SIG-M5 treated with dmso at 0.1 percent for 504 hours (cell line): ENCODE data around the gene SLC47A2.

Source experiments
- DNase-seq: peaks from one replicate; lab custom pipeline; 2025; ENCODE audit not compliant: unreplicated experiment; lab: John Stamatoyannopoulos, UW

Gene SLC47A2

DNA sequence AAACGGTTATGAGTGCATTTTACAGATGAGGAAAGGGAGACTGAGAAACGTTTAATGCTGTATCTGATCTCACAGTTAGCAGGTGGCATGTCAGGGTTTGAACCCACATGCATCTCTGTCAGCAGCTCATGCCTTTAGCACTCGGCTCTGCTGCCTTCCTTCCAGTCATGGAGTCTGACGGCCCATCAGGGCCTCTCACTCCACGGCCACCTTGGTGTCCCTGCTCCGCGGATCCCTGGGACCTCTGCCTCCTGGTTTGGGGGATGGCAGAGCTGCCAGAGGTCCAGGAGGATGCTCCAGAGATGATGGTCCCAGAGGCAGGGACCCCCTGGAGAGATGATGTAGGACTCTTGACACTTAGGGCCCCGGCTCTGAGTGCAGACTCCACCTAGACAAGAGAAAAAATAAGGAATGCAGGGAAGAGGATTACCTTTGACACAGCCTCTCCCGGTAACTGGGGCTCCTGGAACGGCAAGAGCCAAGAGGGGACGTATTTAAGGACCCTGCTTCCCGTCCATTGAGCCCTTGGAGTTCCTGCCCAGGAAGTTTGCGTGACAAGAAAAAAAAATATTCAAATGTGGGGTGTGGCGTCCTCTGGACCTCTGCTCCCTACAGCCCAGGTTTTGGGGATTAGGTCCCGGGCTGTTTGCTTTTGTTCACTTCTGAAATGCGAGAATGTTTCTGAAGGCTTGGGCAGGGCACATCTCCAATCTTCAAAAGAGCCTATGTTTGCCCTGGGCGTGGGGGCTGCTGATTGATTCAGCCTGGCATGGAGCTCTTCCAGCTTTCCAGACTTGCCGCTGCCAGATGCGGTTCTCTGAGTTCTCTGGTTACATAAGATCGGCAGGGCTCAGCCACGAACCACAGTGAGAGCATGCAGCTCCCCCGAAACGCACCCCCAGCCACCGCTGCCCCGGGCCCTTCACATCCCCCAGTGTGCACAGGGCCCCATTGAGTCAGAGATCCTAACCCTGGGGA, 31.7 kb upstream of the SLC47A2 start, which contains the start of gene ALDH3A1:
TSS of gene ALDH3A1 (minus strand) at position 470 of the 978 bp plus-strand sequence. CDS start 3,169 bp downstream, outside the sequence.
- DNase-seq: no peak

DNA sequence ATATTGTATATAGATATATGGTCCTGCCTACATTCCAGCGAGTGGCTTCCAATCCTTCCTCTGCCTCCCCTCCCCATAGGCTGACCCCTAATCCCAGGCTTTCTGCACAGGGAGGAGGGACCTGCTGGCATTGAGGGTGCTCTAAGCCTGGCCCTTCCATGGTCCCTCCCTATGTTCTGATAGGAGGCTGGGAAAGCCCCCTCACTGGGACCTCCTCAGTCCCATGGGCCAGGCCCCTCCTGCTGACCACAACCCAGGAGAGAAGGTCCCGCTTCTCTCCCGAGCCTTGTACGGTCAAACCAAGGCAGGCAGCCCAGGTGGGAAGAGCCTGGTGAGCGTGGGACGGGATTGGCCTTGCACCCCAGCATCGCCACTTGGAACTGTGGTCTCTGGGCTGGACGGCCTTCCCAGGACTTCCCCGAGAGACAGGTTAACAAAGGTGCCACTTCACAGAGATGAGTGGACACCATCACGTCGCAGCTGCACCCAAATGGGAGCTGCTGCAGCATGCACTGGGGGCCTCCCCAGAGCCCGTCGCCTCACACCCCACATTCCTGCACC, 30.9 kb upstream of the SLC47A2 start:
- no peak for DNase-seq

DNA sequence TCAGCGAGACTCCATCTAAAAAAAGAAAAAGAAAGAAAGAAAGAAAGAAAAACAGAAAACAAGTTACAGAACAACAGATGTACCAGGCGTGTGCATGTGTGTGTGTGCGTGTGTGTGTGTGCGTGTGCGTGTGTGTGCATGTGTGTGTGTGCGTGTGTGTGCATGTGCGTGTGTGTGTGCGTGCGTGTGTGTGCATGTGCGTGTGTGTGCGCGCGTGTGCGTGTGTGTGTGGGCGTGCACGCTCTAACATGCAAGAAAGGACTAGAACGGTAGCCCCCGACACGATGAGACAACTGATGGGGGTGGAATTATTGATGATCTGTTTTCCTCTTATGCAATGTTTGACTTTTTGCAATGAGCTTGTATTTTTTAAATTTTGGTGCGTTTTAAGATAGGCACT, 30.1 kb upstream of the SLC47A2 start:
- no peak for DNase-seq

DNA sequence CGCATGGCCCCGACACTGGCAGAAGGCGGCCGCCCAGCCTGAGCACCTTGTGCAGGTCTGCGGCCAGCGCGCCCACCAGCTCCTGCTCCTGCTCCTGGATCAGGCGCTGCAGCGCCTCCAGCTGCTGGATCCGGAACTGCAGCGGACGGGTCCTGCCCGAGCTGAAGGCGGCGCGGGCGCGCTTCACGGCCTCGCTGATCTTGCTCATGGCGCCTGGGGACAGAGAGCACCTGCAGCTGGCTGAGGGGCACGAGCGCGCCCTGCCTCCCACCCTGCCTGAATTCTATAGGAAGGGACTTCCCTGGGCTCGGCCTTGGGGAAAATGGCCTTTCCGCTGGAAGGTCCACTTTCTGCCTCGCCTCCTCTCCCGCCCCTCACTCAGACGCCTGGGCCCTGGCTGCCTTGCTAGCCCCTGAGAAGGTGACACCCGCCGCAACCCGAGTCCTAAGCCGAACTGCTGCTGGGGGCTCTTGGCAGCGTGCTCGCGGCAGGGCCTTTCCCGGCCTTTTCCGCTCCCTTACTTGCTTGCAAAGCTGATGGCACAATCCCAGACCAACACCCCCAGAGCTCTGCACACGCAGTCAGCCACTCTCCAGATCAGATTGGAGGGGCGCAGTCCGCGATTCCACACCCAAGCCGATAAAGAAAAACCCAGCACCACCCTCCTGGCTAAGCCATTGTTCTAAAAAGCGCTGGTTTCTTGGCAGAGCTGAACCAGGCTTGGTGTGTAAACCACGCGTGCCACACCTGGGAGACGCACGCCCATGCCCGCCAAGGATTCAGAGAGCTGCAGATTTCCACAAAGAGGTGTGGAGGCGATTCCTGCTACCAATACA, 28.8 kb upstream of the SLC47A2 start:
- DNase-seq: peak; percentile 11

DNA sequence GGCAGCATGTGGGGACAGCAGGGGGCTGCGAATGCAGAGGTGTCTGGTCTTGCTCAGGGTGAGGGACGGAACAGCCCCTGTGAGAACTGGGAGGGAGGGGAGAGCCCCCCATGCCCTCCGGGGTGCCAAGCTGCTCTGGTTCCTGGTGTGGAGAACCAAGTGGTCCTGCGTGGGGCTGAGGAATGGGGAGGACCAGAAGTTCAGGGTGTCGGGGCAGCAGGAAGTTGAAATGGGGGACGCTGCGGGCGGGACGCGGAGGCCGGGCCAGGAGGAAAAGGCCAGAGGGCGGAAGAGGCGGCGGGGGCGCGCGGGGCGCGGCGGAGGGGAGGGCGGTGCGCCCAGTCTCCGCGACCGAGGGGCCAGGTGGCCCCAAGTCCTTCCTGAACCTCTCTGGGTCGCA, 28.1 kb upstream of the SLC47A2 start:
- no peak for DNase-seq

DNA sequence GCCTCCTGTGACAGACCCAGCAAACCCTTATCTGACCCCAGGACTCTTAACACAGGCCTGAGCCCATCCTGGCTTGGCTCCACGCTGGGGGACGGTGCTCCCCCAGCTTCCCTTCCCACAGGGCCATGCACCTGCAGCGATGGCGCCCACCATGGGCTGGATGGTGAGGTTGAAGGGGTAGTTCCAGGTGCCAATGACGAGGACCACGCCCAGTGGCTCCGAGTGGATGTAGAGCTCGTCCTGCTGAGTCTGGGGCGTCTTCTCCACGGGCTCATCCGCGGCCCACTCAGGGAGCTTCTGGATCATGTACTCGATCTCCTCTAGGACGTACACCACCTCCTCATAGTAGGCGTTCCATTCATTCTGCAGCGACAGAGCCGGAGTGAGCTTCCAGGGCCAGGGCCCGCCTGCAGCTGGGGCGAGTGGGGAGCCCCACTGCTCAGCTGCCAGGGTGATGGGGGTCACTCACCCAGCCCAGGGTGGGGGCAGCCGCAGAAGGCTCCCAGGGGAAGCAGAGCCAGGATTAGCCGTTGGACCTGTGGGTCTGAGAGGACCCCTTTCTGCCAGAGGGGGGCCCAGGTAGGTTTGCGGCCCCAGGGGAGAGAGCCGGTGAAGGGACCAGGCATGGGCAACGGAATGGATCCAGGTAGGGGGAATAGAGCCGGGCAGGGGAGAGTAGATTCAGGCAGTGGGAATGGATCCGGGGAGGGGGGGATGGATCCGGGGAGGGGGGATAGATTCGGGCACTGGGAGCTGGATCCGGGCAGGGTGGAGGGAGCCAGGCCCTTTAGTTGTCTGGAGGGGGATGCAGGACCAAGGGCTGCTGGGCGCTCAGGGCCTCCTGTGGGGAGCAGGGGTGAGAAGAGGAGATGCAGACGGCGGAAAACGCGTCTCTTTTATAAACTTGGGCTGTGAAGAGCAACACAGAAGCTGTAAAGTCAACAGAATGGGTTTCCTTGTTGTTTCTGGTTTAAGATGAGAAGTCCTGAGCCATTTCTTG, 27.0 kb upstream of the SLC47A2 start:
- no peak for DNase-seq

DNA sequence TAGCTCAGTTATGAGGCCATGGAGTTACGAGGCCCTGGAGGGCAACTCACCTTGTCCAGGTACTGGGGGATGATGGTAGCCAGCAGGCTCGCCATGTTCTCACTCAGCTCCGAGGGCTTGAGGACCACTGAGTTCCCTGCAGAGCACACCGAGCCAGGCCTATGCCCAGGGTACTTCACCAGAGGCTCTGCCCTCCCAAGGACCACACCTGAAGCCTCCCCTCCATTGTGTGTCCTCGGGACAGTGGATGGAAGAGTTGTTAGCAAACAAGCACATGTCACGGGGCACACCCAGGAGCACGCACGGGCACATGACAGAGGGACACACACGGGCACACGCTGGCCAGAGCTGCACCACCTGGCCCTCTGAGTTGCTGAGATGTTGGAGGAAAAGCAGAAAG, 26.1 kb upstream of the SLC47A2 start:
- no peak for DNase-seq

DNA sequence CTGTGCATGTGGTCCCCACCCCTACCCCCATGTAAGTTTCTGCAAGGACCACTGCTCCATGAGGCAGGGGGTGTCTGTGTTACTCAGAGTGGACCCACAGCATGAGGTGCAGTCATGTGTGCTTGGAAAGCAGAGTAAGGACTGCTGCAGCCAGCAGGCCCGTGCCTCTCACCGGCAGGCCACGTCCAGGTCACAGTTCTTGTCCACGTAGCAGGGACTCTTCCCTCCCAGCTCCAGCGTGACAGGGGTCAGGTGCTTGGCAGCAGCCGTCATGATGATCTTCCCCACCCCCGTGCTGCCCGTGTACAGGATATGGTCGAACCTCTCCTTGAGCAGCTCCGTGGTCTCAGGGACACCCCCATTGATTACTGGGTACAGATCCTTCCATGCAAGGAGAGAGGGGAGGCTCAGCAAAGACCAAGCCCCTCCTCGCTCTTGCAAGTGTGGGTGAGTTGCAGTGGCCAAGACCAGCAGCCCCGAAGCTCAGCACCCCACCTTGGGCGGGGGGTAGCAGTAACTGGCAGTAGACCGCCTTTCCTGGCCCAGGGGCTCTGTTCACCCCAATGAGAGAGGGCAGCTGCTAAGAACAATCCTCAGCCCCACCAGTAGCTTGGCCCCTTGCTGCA, 25.6 kb upstream of the SLC47A2 start:
- no peak for DNase-seq

DNA sequence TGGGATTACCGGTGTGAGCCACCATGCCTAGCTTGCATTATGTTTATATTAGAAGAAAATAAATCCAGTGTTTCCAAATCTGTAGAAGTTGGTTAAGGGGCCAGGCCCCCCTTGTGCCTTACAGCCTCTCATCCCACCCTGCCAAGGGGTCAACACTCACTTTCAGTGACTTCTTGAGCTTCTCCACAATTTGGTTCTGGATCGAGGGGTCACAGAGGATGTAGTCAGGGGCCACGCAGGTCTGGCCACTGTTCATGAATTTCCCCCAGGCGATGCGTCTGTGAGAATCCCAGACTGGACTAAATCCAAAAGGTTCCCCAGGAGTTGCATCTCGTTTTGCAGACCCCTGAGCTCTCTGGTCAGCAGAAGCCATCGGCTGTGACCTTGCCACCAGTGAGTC, 24.5 kb upstream of the SLC47A2 start:
- DNase-seq: no peak

DNA sequence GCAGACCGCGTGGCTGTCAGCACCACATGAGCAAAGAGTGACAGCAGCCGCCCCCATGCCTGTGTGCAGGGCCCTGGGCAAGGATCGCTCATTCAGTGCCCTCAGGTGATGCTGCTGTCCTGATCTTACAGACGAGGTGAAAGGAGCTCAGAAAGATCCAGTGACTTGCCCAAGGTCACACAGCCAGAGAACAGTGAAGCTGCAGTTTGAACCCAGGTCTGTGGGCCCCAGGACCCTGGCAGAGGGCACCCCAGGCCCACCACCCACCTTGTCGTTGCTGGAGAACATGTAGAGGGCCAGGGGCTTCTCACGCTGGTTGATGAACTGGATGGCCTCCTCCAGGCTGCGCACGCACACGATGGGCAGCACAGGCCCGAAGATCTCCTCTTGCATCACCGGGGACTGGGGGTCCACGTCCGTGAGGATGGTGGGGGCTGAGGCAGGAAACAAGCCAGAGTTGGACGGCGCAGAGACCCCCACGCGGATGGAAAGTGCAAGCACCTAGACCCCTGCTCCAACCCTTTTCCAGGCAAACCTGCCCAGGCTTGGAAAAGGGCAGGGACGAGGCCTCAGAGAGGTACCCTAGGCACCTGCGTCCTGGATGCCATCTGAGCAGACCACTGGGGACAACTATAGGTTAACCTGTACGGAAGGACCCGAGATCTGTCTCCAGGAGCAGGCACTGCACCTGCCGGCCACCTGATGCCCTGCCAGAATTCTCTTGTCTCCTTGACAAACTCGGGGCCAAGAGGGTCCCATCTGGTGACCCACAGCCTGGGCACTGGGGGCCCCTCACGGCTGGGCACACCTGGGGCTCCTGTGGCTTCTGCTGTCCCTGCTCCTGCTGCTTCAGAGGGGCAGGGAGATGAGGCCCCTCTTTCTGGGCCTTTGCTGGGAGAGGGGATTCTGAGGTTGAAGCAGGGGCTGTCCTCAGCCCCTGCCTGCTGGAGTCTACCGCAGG, 23.1 kb upstream of the SLC47A2 start:
- DNase-seq: no peak

DNA sequence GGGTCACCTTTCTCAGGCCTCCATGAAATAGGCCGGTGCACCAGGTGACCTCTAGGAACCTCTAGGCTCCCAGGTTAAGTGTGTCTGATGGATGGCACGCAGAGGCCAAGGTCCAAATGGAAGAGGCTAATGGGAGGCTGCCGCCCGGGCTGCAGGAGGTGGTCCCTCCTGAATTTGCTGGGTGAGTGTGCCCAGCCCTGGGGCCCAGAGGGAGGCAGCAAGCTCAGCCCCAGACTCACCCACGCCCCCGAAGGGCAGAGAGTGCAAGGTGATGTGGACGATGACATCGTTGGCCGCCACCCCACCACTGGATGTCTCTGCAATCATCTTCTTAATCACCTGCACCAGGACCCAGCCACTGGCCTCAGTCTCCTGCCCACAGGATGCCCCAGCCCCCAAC, 22.4 kb upstream of the SLC47A2 start:
- no peak for DNase-seq

DNA sequence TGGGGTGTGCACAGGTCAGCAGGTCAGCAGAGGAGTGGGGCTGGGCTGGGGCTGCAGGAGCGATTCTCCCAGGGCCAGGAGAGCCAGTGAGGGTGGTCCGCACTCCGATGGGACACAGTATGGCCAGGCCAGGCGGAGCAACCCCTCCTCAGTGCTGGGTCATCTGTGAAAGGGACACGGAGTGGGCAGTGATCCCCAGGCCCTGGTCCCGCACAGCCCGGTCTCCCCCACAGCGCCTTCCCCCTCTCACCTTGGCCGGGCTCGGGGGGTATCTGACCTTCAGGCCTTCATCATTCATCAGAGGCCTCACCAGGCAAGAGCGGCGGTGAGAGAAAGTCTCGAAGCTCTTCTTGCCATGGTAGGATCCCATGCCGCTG, 21.7 kb upstream of the SLC47A2 start:
- DNase-seq: no peak

DNA sequence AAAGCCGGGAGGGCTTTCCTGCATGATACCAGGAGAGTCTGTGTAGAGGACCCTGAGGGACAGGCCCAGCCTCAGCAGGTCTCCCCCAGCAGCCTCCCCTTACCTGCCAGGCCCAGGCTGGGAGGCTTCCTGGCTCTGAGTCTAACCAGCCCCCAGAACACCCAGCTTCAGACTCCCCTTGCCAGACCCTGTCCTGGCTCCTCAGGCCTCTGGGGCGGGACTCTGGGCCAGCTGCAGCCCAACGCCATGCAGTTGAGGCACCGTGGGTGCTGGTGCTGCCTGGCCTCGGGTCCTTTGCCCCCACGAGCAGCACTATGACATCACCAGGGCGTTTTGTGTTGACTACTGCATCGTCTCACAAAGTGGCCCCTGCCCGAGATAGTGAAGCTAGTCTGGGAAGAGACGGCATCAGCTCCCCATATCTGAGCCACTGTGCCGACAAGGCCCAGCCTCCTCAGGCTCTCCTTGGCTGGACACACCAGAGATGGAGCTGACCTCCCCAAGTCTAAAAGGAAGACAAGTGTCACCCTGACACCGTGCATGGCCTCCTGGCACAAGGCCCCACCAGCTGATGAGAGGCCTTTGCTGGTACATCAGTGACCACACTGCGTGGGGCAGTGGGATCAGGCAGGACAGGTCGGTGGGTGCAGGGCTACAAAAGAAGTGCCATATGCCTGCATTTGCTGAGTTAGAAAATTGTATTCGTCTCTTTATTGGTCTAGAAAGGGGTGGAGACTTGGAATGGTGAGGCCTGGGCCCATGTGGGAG, 21.1 kb upstream of the SLC47A2 start:
- DNase-seq: no peak

DNA sequence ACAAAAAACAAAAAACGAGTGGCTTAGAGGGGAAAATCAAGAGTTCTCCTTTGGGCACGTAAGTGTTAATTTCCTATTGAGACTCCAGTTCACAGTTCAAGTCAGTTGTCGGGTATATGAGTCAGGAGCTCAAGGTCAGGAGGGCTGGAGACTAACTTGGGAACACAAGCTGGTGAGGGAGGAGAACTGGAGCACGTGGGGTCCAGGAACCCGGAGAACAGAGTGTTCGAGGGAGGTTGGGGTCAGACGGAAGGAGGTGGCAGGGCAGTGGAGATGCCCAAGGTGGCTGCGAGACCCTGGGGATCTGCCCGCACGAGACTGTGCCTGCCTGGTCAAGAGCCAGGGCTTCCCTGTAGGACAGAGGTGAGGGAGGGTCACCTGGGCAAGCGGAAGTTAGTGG, 19.7 kb upstream of the SLC47A2 start:
- no peak for DNase-seq

DNA sequence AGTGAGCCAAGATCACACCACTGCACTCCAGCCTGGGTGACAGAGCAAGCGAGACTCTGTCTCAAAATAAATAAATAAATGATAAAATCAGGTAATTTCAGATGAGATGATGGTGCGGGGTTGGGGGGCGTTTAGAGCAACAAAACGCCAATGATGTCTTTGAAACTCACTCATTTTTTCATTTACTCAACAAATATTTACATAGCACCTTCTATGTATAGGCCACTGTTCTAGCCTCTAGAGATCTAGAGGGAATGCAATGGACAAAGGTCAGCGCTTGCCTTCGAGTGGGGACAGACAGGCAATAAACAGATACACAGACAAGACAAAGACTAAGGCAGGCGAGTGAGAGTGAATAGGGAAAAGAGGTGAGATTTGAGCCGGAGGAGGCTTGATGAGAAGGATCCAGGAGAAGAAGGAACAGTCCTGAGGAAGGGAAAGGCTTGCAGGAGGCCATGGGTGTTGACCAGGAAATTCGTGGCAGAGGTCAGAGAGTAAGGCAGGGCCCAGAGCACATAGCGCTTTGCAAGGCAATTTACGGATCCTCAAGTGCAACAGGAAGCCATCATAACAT, 17.7 kb upstream of the SLC47A2 start:
- DNase-seq: no peak

DNA sequence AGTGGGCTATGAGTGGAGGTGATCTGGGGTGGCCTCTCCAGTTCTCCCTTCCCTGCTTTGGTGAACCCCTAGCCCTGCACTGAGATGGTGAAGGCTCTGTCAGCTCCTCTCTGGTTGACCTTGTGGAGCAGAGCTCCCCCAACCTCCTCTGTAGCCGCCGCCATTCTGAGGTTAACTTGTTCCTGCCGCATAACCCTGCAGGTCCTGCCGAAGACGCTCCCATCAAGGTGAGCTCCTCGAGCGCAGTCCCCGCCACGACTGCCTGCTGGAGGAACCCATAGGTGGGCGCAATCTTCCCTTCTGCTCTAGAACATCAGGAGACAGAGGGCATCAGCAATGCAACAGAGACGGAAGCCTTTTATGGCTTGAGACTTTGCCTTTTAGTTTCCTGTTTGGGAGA, 15.2 kb upstream of the SLC47A2 start:
- DNase-seq: no peak

DNA sequence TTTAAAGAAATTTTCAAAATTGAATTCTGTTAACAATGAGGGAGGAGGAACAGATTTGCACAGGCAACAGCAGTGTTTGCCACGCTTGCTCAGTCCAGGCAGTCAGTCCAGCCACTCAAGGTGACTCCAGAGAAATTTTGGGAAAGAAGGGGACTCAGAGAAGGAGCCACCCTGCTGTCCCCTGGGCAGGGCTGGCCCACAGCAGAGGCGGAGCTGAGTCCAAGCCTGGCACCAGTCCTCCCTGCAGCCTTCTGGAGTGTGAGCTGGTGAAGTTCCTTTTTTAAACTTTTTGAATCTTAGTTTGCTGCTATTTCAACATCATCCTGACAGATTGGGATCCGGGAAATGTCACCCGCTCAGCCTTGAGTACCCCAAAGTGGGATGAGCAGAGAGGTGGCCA, 14.5 kb upstream of the SLC47A2 start:
- no peak for DNase-seq

DNA sequence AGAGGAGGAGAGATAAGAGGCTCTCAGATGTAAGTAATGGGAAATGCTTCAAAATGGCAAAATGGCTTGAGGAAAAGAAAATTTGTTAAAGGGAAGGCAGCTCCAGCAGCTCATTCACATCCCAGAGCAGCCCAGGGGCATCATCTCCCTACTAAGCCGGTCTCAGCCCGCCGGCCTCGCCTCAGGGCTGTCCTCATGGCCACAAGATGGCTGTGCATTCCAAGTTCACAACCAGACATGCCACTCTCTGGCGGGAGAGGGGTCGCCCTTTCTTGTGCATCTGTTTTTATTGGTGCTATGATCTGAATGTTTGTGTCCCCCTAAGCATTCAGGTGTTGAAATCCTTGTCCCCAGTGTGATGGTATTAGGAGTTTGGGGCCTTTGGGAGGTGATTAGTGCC, 13.5 kb upstream of the SLC47A2 start:
- DNase-seq: no peak
